ENCODE measurements around the gene INO80B.

- TF ChIP-seq, protein P1, sequence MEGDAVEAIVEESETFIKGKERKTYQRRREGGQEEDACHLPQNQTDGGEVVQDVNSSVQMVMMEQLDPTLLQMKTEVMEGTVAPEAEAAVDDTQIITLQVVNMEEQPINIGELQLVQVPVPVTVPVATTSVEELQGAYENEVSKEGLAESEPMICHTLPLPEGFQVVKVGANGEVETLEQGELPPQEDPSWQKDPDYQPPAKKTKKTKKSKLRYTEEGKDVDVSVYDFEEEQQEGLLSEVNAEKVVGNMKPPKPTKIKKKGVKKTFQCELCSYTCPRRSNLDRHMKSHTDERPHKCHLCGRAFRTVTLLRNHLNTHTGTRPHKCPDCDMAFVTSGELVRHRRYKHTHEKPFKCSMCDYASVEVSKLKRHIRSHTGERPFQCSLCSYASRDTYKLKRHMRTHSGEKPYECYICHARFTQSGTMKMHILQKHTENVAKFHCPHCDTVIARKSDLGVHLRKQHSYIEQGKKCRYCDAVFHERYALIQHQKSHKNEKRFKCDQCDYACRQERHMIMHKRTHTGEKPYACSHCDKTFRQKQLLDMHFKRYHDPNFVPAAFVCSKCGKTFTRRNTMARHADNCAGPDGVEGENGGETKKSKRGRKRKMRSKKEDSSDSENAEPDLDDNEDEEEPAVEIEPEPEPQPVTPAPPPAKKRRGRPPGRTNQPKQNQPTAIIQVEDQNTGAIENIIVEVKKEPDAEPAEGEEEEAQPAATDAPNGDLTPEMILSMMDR (IDR thresholded peaks at IDR 0.05): no peak
- no peak for TF ChIP-seq POLR2A (IDR thresholded peaks at IDR 0.05)
Observed at GRCh38 chr2:74417197-74417596, 37.7 kb upstream of the INO80B start.
